ENCODE results near the gene MAST2. TPM values are rescaled to one million over a fixed set of nuclear protein-coding genes. Genes with fewer than 3 reads are reported as not detected.
"Not testable (repeated sequence)": the region's sequence is repeated elsewhere in the genome, so short reads cannot be mapped to it uniquely, and the experiment has no call there.

The MAST2 gene
- total RNA-seq, 1 donor from 2014 or later: 54.0 TPM

DNA sequence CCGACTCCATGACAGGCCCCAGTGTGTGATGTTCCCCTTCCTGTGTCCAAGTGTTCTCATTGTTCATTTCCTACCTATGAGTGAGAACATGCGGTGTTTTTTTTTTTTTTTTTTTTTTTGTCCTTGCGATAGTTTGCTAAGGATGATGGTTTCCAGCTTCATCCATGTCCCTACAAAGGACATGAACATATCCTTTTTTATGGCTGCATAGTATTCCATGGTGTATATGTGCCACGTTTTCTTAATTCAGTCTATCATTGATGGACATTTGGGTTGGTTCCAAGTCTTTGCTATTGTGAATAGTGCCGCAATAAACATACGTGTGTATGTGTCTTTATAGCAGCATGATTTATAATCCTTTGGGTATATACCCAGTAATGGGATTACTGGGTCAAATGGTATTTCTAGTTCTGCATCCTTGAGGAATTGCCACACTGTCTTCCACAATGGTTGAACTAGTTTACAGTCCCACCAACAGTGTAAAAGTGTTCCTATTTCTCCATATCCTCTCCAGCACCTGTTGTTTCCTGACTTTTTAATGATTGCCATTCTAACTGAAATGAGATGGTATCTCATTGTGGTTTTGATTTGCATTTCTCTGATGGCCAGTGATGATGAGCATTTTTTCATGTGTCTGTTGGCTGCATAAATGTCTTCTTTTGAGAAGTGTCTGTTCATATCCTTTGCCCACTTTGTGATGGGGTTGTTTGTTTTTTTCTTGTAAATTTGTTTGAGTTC lies 54.5 kb downstream of the MAST2 start:
- DNase-seq (ENCODE audit: low spot score): not testable (repeated sequence)

DNA sequence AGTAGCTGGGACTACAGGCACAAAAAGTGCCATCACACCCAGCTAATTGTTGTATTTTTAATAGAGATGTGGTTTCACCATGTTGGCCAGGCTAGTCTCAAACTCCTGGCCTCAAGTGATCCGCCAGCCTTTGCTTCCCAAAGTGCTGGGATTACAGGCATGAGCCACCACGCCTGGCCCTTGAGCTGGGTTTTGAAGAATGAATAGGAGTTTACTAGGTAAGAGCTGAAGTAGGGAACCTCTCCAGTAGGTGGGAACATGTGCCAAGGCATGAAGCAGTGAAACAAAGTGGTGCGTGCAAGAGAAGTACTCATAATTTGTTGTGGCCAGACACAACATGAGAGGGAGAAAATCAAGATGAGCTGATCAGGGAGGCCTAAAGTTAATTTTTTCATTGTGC lies 55.8 kb downstream of the MAST2 start:
- no peak for DNase-seq (ENCODE audit: low spot score)

DNA sequence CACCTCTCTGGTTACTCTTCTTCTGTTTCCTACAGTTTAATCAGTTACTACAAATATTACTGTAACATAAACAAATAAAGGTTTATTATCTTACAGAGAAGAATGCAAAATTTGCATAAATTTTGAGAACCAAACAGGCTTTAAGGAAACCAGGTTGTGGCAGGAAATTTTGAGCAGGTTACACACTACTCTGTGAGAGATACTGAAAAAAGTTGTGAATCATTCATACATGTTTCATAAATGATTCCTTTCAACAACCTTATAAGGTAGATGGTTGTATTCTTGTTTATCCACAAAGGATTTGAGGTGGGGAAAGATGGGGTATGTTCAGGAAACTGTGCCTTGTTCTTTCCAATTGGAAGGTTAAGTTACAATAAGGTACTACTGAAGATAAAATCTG lies 58.6 kb downstream of the MAST2 start:
- DNase-seq (ENCODE audit: low spot score): no peak

DNA sequence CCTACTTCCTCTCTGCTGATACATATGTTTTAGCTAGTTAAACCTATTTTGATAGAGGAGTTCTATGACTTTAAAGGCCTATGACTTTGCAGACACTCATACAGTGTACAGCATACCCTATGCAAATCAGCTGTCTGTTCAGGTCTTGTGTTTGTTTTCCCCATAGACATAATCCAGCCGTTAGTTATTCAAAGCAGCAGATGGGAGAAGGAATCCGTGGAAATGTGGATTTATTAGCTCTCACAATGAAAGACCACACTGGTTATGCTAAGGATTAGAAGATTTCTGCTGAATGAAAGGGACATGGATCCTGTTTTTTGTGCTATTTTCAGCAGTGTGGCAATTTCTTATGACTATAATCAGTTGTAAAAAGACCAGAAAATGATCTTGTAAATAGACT lies 59.8 kb downstream of the MAST2 start:
- no peak for DNase-seq (ENCODE audit: low spot score)

DNA sequence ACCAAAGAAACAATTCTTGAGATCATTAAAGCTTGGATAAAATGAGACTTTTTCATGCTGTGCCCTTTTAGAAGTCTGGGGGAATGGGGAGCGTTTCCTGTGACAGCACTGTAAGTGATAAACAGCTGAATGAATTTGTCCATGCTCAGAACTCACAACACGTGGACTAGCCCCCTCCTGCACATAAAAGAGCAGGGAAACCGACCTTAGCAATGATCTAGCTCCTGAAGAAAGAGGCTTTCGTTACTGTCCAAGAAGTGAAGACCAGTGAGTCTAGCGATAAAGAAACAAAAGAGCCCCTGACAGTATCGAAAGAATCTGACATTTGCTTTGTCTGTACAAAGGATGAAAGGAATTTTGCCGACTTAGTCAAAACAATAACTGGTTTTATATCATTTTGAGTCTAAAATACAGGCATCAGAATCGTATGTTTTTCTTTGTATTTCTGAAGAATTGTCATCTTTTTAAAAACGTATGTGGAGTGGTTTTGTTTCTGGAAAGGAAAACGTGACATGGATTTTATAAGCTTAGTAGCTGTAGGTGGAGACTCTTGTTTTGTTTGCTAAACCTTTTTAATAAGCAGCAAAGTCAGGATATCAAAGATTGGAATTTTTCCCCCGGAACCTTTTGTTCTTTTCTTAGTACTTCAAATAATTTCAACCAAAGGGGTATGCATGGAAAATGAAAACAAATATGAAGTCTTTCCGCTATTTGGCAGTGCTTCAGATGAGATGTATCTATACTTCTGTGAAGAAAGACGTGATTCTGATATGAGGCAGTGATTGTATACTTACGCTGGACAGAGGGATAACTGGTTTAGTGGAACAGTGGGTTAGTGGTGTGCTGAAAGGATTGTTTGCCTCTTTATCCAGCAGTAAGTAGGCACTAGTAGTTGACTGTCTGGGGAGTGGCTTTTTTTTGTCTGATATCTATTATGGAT lies 61.0 kb downstream of the MAST2 start:
- DNase-seq (ENCODE audit: low spot score): no peak

DNA sequence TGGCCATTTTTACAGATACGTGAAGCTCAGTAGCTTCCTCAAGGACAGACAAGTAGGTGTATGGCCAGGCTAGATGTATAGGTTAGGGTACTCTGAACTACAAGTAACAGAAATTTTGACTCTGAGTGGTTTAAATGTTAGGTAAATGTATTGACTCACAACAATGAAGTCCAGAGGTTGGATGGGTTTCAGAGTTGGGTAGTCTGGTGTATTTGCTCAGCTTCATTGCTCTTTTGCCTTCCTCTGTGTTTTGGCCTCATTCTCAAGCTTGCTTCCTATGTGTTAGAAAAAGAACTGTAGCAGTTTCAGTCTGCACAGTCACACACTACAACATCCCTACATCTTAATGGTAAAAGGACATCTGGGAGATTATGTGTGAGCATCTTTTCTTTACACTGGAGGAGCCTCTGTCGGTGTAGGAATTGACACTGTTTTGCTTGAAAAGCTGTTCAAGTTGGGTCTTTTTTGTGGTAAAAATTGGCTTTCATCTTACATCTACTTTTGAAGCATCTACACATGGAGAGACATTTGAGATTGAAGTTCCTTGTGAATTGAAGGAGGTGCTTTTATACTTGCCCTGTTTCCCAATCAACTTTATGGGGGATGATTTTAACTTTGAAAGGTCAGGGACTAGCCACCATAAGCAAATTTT lies 64.4 kb downstream of the MAST2 start:
- DNase-seq (ENCODE audit: low spot score): no peak

DNA sequence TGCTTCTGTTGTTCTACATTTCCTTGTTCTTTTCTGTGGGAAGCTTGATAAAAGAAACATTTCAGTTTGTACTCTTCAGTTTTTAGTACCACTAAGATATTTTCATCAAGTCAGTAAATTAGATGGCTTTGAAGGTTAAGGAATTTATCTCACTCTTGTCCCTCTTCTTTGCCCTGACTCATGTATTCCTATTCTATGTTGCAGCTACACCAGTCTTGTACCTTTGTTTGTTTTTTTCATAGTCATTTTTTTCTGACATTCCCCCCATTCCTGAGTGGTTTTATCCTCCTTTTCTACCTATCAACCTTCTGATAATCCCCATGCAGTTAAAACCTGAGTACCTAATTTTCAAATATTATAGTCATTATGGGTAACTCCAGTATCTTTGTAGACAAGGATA lies 65.4 kb downstream of the MAST2 start:
- DNase-seq (ENCODE audit: low spot score): no peak

DNA sequence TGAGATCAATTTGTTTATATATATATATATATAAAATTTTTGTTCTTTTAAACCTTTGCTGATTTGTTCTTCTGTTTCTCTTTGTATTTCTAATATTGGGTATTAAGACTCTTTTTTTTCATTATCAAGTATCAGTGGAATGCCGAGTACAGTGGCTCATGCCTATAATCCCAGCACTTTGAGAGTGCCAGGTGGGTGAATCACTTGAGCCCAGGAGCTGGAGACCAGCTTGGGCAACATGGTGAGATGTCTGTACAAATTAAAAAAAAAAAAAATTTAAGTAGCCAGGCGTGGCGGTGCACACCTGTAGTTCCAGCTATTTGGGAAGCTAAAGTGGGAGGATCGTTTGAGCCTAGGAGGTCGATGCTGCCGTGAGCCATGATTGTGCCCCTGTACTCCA lies 67.1 kb downstream of the MAST2 start:
- no peak for DNase-seq (ENCODE audit: low spot score)

DNA sequence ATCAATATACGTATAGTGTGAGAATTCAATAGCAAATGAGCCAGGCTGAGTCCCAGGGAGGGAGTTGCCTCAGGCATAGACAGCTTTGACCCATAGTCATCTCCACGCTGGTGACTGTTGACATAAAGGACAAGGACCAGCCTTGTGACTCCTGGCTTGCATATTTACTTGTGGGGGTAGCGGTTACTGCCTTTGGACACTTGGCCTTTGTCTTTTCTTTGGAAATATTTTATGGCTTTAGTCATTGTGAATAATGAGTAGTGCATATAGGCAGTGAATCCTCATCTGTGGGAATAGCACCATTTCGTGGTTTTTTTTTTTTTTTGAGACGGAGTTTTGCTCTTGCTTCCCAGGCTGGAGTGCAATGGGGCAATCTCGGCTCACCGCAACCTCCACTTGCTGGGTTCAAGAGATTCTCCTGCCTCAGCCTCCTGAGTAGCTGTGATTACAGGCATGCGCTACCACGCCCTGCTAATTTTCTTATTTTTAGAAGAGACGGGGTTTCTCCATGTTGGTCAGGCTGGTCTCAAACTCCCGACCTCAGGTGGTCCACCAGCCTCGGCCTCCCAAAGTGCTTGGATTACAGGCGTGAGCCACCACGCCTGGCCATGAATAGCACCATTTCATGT lies 68.9 kb downstream of the MAST2 start:
- DNase-seq (ENCODE audit: low spot score): peak; percentile 58

DNA sequence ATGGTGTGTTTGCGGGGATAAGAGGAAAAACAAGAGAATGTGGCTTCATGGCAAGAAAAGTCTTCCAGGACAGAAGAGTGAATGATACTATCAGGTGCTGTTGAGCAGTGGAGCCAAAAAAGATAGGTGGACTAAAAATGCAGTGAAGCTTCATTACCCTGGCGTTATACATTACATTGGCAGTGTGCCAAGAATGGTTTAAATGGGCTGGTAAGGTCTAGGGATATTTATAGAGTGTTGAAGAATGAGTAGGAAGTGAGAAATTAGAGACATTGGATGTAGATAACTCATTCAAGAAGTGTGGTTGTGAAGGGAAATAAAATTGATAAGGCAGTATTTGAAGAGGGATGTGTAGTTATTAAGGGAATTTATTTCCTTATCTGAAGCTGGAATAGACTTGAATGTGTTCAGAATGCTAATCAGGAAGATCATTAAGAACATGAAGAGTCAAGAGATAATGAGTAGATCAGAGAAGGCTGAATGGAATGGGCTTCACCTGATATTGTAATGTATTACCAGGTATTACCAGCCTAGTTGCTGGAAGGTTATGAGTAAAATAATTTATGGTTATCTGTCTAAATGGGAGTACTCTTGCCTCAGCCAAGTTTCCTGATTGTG lies 72.7 kb downstream of the MAST2 start:
- no peak for DNase-seq (ENCODE audit: low spot score)

DNA sequence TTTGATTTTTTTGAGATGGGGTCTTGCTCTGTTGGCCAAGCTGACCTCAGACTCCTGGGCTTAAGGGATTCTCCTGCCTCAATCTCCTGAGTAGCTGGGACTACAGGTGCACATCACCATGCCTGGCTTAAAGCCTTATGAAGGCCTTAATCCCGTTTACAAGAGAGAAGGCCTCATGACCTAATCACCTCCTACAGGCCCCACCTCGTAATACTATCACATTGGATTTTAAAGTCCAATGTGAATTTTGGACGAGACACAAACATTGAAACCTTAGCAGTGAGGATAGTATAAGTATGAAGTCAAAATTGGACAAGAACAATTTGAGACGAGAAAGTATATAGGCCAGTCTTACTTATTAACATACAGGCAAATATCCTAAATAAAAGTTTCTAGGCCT lies 73.9 kb downstream of the MAST2 start:
- DNase-seq (ENCODE audit: low spot score): no peak

DNA sequence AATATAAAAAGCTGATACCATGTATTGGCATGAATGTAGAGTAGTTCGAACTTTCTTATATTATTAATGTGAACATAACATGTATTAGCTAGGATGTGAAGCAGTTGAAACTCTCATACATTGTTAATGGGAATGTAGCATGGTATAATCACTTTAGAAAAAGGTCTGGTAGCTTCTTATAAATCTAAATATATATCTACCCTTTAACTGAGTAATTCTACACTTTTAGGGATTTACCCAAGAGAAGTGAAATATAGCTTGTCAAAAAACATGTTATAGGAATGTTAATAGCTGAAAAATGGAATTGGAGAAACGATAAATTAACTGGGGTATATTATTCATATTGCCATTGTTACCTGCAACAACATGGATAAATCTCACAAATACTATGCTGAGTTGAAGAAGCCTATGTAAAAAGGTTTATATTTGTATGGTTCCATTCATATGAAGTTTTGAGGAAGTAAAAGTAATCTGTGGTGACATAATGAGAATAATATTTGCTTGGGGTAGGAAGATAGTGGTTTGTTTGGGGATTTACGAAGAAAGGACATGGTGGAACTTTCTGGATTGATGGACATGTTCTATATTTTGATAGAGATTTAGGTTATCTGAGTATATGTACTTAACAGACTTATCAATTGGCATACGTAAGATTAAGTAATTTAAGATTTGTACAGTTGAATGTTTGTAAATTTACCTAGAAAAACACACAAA lies 76.6 kb downstream of the MAST2 start:
- DNase-seq (ENCODE audit: low spot score): no peak

DNA sequence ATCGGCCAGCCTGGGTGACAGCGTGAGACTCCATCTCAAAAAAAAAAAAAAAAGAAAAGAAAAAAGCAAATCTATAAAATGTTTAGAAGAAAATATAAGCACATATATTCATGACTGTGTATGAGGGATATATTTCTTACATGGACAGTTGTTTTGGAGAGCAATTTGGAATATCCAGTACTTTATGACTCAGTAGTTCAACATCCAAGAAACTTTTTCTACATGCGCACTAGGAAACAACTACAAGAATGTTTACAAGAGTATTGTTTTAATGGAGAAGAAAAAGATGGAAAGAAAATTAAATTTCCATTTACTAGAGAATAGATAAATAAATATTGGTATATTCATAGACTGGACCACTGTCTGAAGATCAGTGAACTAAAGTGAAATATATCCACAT lies 77.5 kb downstream of the MAST2 start:
- no peak for DNase-seq (ENCODE audit: low spot score)

DNA sequence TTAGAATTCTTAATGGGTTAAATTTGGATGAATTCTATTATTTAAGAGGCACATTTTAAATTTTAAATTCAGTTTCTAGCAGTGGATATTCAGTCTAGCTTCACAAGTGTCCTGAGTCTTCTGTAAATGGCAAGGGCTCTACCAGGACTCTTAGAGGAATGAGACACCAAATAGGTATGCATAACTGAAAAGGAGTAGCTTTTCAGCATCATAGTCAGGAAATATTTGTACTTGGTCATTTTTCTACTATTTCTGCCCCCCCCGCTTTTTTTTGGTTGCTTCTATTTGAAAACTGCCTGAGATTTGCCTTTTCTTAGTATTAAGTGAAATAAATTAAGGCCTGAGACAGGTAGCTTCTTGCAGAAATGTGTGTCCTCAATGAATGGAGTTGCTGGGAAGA lies 80.2 kb downstream of the MAST2 start:
- no peak for DNase-seq (ENCODE audit: low spot score)

DNA sequence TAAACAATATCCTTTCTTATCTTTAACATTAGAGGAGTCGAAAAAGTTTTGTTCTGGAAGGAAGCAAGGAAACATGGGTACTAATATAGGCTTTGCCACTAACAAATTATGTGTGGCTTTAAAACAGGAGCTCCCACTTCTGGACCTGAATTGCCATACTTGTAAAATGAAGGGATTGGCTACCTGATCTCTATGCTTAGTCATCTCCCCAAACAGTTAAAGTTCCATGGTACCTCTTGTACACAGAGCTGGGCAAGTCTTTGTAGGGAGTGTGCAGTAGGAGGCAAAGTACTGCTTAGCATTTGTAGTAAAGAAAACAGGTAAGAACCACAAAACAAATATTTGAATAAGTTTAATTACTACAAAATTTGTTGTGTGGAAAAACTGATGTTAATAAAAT lies 81.3 kb downstream of the MAST2 start:
- no peak for DNase-seq (ENCODE audit: low spot score)

DNA sequence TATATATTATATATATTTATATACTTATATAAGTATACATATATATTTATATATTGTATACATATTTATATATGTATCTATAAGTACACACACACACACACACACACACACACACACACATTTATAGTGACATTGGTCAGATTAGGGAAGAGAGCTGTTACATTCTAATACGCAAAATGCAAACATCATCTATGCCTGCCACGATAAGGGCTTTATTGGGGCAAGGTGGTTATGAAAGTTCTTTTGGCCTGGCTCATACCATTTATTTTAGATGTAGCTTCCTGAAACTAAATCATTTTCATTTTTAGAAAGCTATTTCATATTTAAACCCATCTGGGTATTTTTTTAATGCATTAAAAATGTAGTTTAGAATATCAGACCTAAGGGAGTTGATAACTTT lies 82.8 kb downstream of the MAST2 start:
- no peak for DNase-seq (ENCODE audit: low spot score)

DNA sequence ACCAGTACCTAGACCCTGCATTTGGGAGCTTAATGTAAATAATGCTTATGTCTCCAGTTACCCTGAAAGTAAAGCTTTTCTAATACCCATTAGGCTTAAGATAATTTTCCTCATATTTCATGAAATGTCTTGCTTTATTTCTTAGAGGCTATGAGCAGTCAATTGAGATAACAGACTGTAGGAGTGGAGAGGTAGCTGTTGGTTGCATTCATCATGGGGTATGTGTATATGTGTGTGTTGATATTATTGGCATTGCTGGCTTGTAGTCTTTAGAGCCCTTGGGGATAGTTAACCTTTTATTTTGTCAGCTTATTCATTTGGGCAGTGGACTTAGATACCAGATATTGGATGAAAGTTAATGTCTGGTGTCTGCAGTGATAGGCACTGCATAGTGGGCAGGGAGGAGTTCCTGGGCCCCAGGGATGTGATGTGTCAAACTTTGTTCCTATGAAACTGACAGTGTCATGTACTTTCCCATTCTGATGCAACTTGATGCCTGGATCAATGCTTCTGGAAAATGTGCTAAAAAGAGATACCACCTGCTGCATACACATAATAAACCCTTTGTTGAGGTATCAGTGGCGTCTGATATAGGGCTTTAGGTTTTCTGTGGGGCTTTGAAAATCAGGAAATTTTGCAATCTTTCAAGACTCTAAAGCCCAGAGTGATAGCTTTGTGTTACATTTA lies 83.9 kb downstream of the MAST2 start:
- DNase-seq (ENCODE audit: low spot score): no peak

DNA sequence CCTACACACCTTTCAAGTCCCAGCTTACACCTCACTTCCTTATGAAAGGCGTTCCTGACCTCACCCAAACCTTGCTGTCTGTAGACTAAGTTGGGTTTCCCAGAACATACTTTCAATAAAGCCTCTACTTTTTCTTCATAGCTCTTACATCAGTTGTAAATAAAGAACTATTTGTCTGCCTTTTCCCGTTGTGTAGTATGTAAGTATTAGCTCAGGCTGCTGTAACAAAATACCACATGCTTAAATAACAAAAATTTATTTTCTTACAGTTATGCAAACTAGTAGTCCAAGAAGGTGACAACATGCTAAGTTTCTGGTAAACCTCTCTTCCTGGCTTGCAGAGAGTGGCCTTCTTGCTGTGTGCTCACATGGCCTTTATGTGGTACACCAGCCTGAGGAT lies 86.7 kb downstream of the MAST2 start:
- no peak for DNase-seq (ENCODE audit: low spot score)

DNA sequence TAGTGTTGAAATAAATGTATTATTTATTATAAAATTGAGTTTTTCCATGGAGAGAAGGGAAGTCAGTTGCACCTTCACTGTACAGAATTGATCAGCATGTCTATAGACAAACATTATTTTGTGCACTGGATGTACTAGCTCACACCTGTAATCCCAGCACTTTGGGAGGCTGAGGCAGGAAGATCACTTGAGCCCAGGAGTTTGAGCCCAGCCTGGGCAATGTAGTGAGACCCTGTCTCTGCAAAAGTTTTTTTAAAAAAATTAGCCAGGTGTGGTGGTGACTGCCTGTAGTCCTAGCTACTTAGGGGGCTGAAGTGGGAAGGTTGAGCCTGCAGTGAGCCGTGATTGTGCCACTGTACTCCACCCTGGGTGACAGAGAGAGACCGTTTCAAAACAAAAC lies 87.7 kb downstream of the MAST2 start:
- no peak for DNase-seq (ENCODE audit: low spot score)

DNA sequence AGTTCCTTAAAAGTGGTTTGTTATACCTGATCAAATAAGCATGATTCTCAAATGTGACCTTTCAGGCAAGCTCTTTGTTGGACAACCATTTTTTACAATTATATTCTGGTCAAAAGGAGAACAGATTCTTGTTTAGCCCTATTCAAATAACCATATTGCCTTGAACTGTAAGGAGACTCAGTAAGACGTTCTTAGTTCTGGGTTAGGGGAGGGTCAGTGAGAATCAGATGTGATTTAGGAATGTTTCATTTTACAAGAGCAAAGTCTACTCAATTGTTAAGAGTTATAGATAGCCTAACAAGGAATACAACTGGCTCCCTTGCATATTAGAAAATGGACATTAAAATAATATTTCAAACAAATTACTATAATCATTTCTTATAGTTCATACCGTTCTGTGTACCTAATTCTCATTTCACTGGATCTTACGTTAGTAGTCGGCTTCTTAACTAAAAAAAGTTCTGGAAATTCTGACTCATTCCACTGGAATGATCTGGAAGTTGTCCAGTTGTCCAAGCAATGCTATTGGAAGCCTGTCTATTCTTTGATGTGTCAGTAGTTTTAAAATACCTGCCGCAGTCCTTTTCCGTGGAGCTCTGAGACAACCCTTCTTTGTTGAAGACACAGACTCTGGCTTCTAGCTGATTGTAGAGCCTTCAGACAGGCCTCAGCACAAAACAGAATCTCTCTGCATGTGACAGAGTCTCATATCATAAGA lies 88.8 kb downstream of the MAST2 start:
- peak; percentile 58 for DNase-seq (ENCODE audit: low spot score)

All from mucosa of gallbladder (tissue), 1 donor.